ENCODE measurements around the gene GSTP1. TPM values are rescaled to one million over a fixed set of nuclear protein-coding genes. Genes with fewer than 3 reads are reported as not detected.
"Not testable (repeated sequence)": the region's sequence is repeated elsewhere in the genome, so short reads cannot be mapped to it uniquely, and the experiment has no call there.

Gene GSTP1
- total and polyA plus RNA-seq, 2 donors from 2014 or later, result 800 to 1,687 TPM

- intact Hi-C loops (cut with DNase I), result no loop called here
- FAIRE-seq (no peak), DNase-seq (no peak)
- H3K27ac ChIP-seq (ENCODE audit: low read depth in 2 of 2, low read length in 2 of 2), result no peak overlapping the region
- no peak overlapping the region for H3K9ac ChIP-seq (ENCODE audit: low read length in 3 of 3)
- H3K9me3 ChIP-seq (ENCODE audit: control insufficient read depth in 2 of 3, insufficient read depth in 1 of 3, low read length in 3 of 3), result no peaks in the 10 kb centered on the region
- H3K4me1 ChIP-seq (ENCODE audit: control insufficient read depth in 2 of 3, insufficient read depth in 2 of 3, low read depth in 1 of 3, low read length in 3 of 3), result no peaks in the 10 kb centered on the region
- H3K4me3 ChIP-seq (ENCODE audit: low read length in 3 of 3), result no peak overlapping the region
- no peak for TF ChIP-seq CTCF (IDR thresholded peaks at IDR 0.05; ENCODE audit: borderline replicate concordance, extremely low read depth, insufficient read depth)
- no peaks in the 10 kb centered on the region for H3K36me3 ChIP-seq (ENCODE audit: control insufficient read depth in 2 of 3, insufficient read depth in 3 of 3, low read length in 3 of 3)
- no peaks in the 10 kb centered on the region for H3K27me3 ChIP-seq (ENCODE audit: control insufficient read depth, insufficient read depth, low read length)
Measured at GRCh38 chr11:67594480-67594879, 10.9 kb downstream of the GSTP1 start.

GRCh38 chr11:67596753-67597300 lies 13.2 kb downstream of the GSTP1 start:
- DNase-seq (no peak), FAIRE-seq (no peak)
- intact Hi-C loops (cut with DNase I), result no loop called here
- Histone ChIP-seq H3K4me3 (ENCODE audit: low read length in 3 of 3) (no peak overlapping the region), H3K4me1 (ENCODE audit: control insufficient read depth in 2 of 3, insufficient read depth in 2 of 3, low read depth in 1 of 3, low read length in 3 of 3) (no peaks in the 10 kb centered on the region), H3K27ac (ENCODE audit: low read depth in 2 of 2, low read length in 2 of 2) (no peak overlapping the region), H3K9me3 (ENCODE audit: control insufficient read depth in 2 of 3, insufficient read depth in 1 of 3, low read length in 3 of 3) (no peaks in the 10 kb centered on the region), H3K9ac (ENCODE audit: low read length in 3 of 3) (no peak overlapping the region), H3K36me3 (ENCODE audit: control insufficient read depth in 2 of 3, insufficient read depth in 3 of 3, low read length in 3 of 3) (no peaks in the 10 kb centered on the region), H3K27me3 (ENCODE audit: control insufficient read depth, insufficient read depth, low read length) (no peaks in the 10 kb centered on the region)
- no peak for TF ChIP-seq CTCF (IDR thresholded peaks at IDR 0.05; ENCODE audit: borderline replicate concordance, extremely low read depth, insufficient read depth)

GRCh38 chr11:67597458-67597857 lies 13.8 kb downstream of the GSTP1 start:
- H3K4me1 ChIP-seq (ENCODE audit: control insufficient read depth in 2 of 3, insufficient read depth in 2 of 3, low read depth in 1 of 3, low read length in 3 of 3); intact Hi-C loops (cut with DNase I); H3K4me3 ChIP-seq (ENCODE audit: low read length in 3 of 3); H3K27me3 ChIP-seq (ENCODE audit: control insufficient read depth, insufficient read depth, low read length); H3K36me3 ChIP-seq (ENCODE audit: control insufficient read depth in 2 of 3, insufficient read depth in 3 of 3, low read length in 3 of 3); FAIRE-seq; DNase-seq; H3K9ac ChIP-seq (ENCODE audit: low read length in 3 of 3); H3K9me3 ChIP-seq (ENCODE audit: control insufficient read depth in 2 of 3, insufficient read depth in 1 of 3, low read length in 3 of 3); H3K27ac ChIP-seq (ENCODE audit: low read depth in 2 of 2, low read length in 2 of 2): not testable (repeated sequence)

- intact Hi-C loops (cut with DNase I); DNase-seq: not testable (repeated sequence)
Measured at GRCh38 chr11:67597963-67598362, 14.4 kb downstream of the GSTP1 start.

More at GRCh38 chr11:67597963-67598362, 14.4 kb downstream of the GSTP1 start:
- not testable (repeated sequence) for H3K27me3 ChIP-seq (ENCODE audit: control insufficient read depth, insufficient read depth, low read length); H3K4me1 ChIP-seq (ENCODE audit: control insufficient read depth in 2 of 3, insufficient read depth in 2 of 3, low read depth in 1 of 3, low read length in 3 of 3); H3K9ac ChIP-seq (ENCODE audit: low read length in 3 of 3); H3K9me3 ChIP-seq (ENCODE audit: control insufficient read depth in 2 of 3, insufficient read depth in 1 of 3, low read length in 3 of 3); FAIRE-seq; H3K36me3 ChIP-seq (ENCODE audit: control insufficient read depth in 2 of 3, insufficient read depth in 3 of 3, low read length in 3 of 3); H3K27ac ChIP-seq (ENCODE audit: low read depth in 2 of 2, low read length in 2 of 2); H3K4me3 ChIP-seq (ENCODE audit: low read length in 3 of 3)
